Raji (cell line): Measurements from ENCODE around the gene TSSK2.

Experiments
- POLR2A ChIP-seq: IDR thresholded peaks from 2 replicates; pipeline ENCODE4 v1.6.1; 2011; ENCODE audit warnings: low read depth, low read length, control low read depth; ENCODE audit not compliant: insufficient read depth

The TSSK2 gene

GRCh38 chr22:19177164-19178064 lies 46.3 kb downstream of the TSSK2 start:
- no peak for TF ChIP-seq POLR2A

- TF ChIP-seq POLR2A: no peak
Observed at GRCh38 chr22:19178065-19178656, 47.1 kb downstream of the TSSK2 start.

GRCh38 chr22:19178657-19179496 lies 47.8 kb downstream of the TSSK2 start, which contains the start of gene SLC25A1:
SLC25A1 (minus strand) TSS chr22:19178736; CDS start chr22:19178673, 63 bp downstream.
- peak; percentile 84 for TF ChIP-seq POLR2A

GRCh38 chr22:19179497-19180048 lies 48.5 kb downstream of the TSSK2 start:
- TF ChIP-seq POLR2A: no peak

- no peak for TF ChIP-seq POLR2A
Observed at GRCh38 chr22:19180234-19180633, 49.1 kb downstream of the TSSK2 start.

- TF ChIP-seq POLR2A: no peak
Observed at GRCh38 chr22:19180740-19181410, 49.8 kb downstream of the TSSK2 start.

GRCh38 chr22:19181786-19182471 lies 50.8 kb downstream of the TSSK2 start:
- no peak for TF ChIP-seq POLR2A
